ENCODE data around the gene MBD3L2. TPM values are rescaled to one million over a fixed set of nuclear protein-coding genes. Genes with fewer than 3 reads are reported as not detected.
A peak's percentile ranks its signal among the peaks of the same experiment; 100 is the strongest.

Gene MBD3L2
- total RNA-seq, 1 donor from 2014 or later, result not detected

- H3K4me1 ChIP-seq, result no peaks in the 10 kb centered on the region
- H3K9me3 ChIP-seq (replicated peaks), result peaks cover 100% of the 10 kb centered on the region
- no peak overlapping the region for H3K27ac ChIP-seq (replicated peaks)
- H3K4me3 ChIP-seq, result no peak overlapping the region
- H3K36me3 ChIP-seq, result peaks cover 77% of the 10 kb centered on the region
- no peak for DNase-seq
- intact Hi-C loops (cut with micrococcal nuclease), result no loop called here
- no peaks in the 10 kb centered on the region for H3K27me3 ChIP-seq (ENCODE audit: low read depth)
- TF ChIP-seq CTCF (IDR thresholded peaks at IDR 0.05; ENCODE audit: borderline replicate concordance), result no peak
These were observed 39.9 kb downstream of the MBD3L2 start for GRCh38 chr19:7088999-7089398.

GRCh38 chr19:7098096-7098495 is 49.0 kb downstream of the MBD3L2 start:
- Histone ChIP-seq H3K27ac (replicated peaks) (peak overlapping the region; percentile 91), H3K9me3 (replicated peaks) (peaks cover 48% of the 10 kb centered on the region), H3K4me3 (peak overlapping the region; percentile 69), H3K4me1 (peaks cover 20% of the 10 kb centered on the region), H3K27me3 (ENCODE audit: low read depth) (no peaks in the 10 kb centered on the region), H3K36me3 (peaks cover 13% of the 10 kb centered on the region)
- no peak for DNase-seq
- TF ChIP-seq CTCF (IDR thresholded peaks at IDR 0.05; ENCODE audit: borderline replicate concordance), result no peak
- intact Hi-C loops (cut with micrococcal nuclease), result no loop called here

GRCh38 chr19:7098701-7099596 is 49.8 kb downstream of the MBD3L2 start:
- DNase-seq, result peak; percentile 90
- peaks cover 13% of the 10 kb centered on the region for H3K36me3 ChIP-seq

GRCh38 chr19:7099597-7099921 is 50.4 kb downstream of the MBD3L2 start:
- Histone ChIP-seq H3K4me1 (peaks cover 20% of the 10 kb centered on the region), H3K4me3 (peak overlapping the region; percentile 69), H3K9me3 (replicated peaks) (peaks cover 33% of the 10 kb centered on the region), H3K27me3 (ENCODE audit: low read depth) (no peaks in the 10 kb centered on the region), H3K36me3 (peaks cover 11% of the 10 kb centered on the region), H3K27ac (replicated peaks) (peak overlapping the region; percentile 91)
- no peak for DNase-seq
- no peak for TF ChIP-seq CTCF (IDR thresholded peaks at IDR 0.05; ENCODE audit: borderline replicate concordance)
- intact Hi-C loops (cut with micrococcal nuclease), result no loop called here

More at GRCh38 chr19:7098701-7099596, 49.8 kb downstream of the MBD3L2 start:
- no peak for TF ChIP-seq CTCF (IDR thresholded peaks at IDR 0.05; ENCODE audit: borderline replicate concordance)
- intact Hi-C loops (cut with micrococcal nuclease), result no loop called here
- H3K9me3 ChIP-seq (replicated peaks), result peaks cover 39% of the 10 kb centered on the region
- peak overlapping the region; percentile 91 for H3K27ac ChIP-seq (replicated peaks)
- peaks cover 20% of the 10 kb centered on the region for H3K4me1 ChIP-seq
- H3K27me3 ChIP-seq (ENCODE audit: low read depth), result no peaks in the 10 kb centered on the region
- peak overlapping the region; percentile 69 for H3K4me3 ChIP-seq

Other genes with a start within 250 kb of the MBD3L2 start
- gene ADGRE1, start 161.7 kb upstream of the MBD3L2 start, total RNA-seq, result not detected
- gene MBD3L2B, start 27.9 kb upstream of the MBD3L2 start, total RNA-seq, result not detected
- not detected for gene MBD3L5, start 18.7 kb upstream of the MBD3L2 start, total RNA-seq
- not detected for gene MBD3L4, start 9.1 kb upstream of the MBD3L2 start, total RNA-seq
- not detected for gene MBD3L3, start 9.4 kb downstream of the MBD3L2 start, total RNA-seq
- 3.5 TPM for gene ZNF557, start 20.4 kb downstream of the MBD3L2 start, total RNA-seq
- gene INSR, start 245.1 kb downstream of the MBD3L2 start, total RNA-seq, result 85.3 TPM

Measured in left ventricle myocardium inferior (tissue), 1 donor.